CD14-positive monocyte (primary cell): ENCODE data around the gene SLC10A6. TPM values are rescaled to one million over a fixed set of nuclear protein-coding genes. Genes with fewer than 3 reads are reported as not detected.

ENCODE experiments used
- DNase-seq, 3 donors: peaks; one replicate each; pipeline ENCODE4 v3.0.0-alpha.2; 2011 to 2022
- H2AFZ ChIP-seq: 2 replicates; pipeline ENCODE4 v1.6.0; 2012; ENCODE audit warnings: mild to moderate bottlenecking, low read depth, low read length, inconsistent platforms; ENCODE audit not compliant: insufficient read depth, poor library complexity, severe bottlenecking
- H3K27ac ChIP-seq, 2 donors: 1 replicate in 1 of 2; 2 replicates in 1 of 2; pipeline ENCODE4 v1.5.1; 2012 to 2013; ENCODE audit warnings: low read length in 2 of 2, control low read depth in 1 of 2, inconsistent platforms in 1 of 2, low read depth in 1 of 2, mild to moderate bottlenecking in 1 of 2
- H3K27me3 ChIP-seq, 2 donors: one replicate each; pipeline versions ENCODE4 v1.6.0 to v1.6.1; 2011 to 2013; ENCODE audit warnings: low read length in 2 of 2; ENCODE audit not compliant: control insufficient read depth in 2 of 2, insufficient read depth in 2 of 2
- H3K36me3 ChIP-seq, 2 donors: replicated peaks in 1 of 2; 1 replicate in 1 of 2; 2 replicates in 1 of 2; pipeline versions ENCODE4 v1.5.1 to v1.6.1; 2012 to 2013; ENCODE audit warnings: low read length in 2 of 2, control low read depth in 1 of 2, inconsistent platforms in 1 of 2, mild to moderate bottlenecking in 1 of 2; ENCODE audit not compliant: insufficient read depth in 2 of 2, control insufficient read depth in 1 of 2
- H3K4me1 ChIP-seq, 2 donors: 1 replicate in 1 of 2; 2 replicates in 1 of 2; pipeline versions ENCODE4 v1.5.1 to v1.6.1; 2012 to 2013; ENCODE audit warnings: low read length in 2 of 2, control low read depth in 1 of 2, inconsistent platforms in 1 of 2, mild to moderate bottlenecking in 1 of 2, moderate library complexity in 1 of 2; ENCODE audit not compliant: insufficient read depth in 2 of 2, control insufficient read depth in 1 of 2
- H3K4me2 ChIP-seq: replicated peaks from 2 replicates; pipeline ENCODE3; 2012; ENCODE audit warnings: low read length, moderate library complexity, mild to moderate bottlenecking; ENCODE audit not compliant: poor library complexity, severe bottlenecking; ENCODE audit errors: extremely low read depth
- H3K4me3 ChIP-seq, 3 experiments: fragments of 200-600 bp in 1 of 3; sonication (generic) in 1 of 3; replicated peaks in 1 of 3; 1 replicate in 2 of 3; 2 replicates in 1 of 3; pipeline ENCODE4 v1.5.1; 2011 to 2013; ENCODE audit warnings: low read length in 3 of 3, mild to moderate bottlenecking in 3 of 3, control low read depth in 2 of 3, low read depth in 2 of 3, inconsistent platforms in 1 of 3, moderate library complexity in 1 of 3
- H3K79me2 ChIP-seq: 2 replicates; pipeline ENCODE4 v1.6.0; 2012; ENCODE audit warnings: mild to moderate bottlenecking, control low read depth, inconsistent platforms, low read length, moderate library complexity; ENCODE audit not compliant: insufficient read depth
- H3K9ac ChIP-seq: 2 replicates; pipeline ENCODE4 v1.6.0; 2017; ENCODE audit warnings: low read length, mild to moderate bottlenecking; ENCODE audit not compliant: insufficient read depth, poor library complexity, severe bottlenecking
- H3K9me3 ChIP-seq, 2 donors: replicated peaks in 1 of 2; 1 replicate in 1 of 2; 2 replicates in 1 of 2; pipeline versions ENCODE4 v1.5.1 to v1.6.1; 2012 to 2013; ENCODE audit warnings: low read length in 2 of 2, control low read depth in 1 of 2; ENCODE audit not compliant: control insufficient read depth in 1 of 2, insufficient read depth in 1 of 2
- H4K20me1 ChIP-seq: 2 replicates; pipeline ENCODE4 v1.6.0; 2012; ENCODE audit warnings: mild to moderate bottlenecking, low read length, control low read depth, moderate library complexity; ENCODE audit not compliant: insufficient read depth
- H3K27ac Mint-ChIP-seq, 7 donors: one replicate each; pipeline ENCODE4 v1.8.0; 2020; ENCODE audit warnings: mild to moderate bottlenecking in 7 of 7, mixed read lengths in 7 of 7, moderate library complexity in 6 of 7, inconsistent platforms in 2 of 7
- H3K27me3 Mint-ChIP-seq, 3 donors: one replicate each; pipeline ENCODE4 v1.8.0; 2021 to 2022; ENCODE audit warnings: low read depth in 3 of 3, mild to moderate bottlenecking in 3 of 3, mixed read lengths in 3 of 3, moderate library complexity in 3 of 3, inconsistent platforms in 1 of 3
- H3K36me3 Mint-ChIP-seq, 2 donors: one replicate each; pipeline ENCODE4 v1.8.0; 2020; ENCODE audit warnings: mixed read lengths in 2 of 2, inconsistent platforms in 1 of 2, mild to moderate bottlenecking in 1 of 2
- H3K4me1 Mint-ChIP-seq: one replicate; pipeline ENCODE4 v1.8.0; 2020; ENCODE audit warnings: mild to moderate bottlenecking, mixed read lengths
- H3K4me3 Mint-ChIP-seq, 2 donors: one replicate each; pipeline ENCODE4 v1.8.0; 2020; ENCODE audit warnings: mild to moderate bottlenecking in 2 of 2, mixed read lengths in 2 of 2, moderate library complexity in 1 of 2
- H3K9me3 Mint-ChIP-seq, 7 donors: one replicate each; pipeline ENCODE4 v1.8.0; 2020 to 2022; ENCODE audit warnings: mixed read lengths in 7 of 7, mild to moderate bottlenecking in 6 of 7, moderate library complexity in 6 of 7, inconsistent platforms in 2 of 7
- CTCF ChIP-seq: fragments of 200-600 bp; IDR thresholded peaks from one replicate; pipeline ENCODE4 v1.8.0; 2022; ENCODE audit warnings: antibody characterized with exemption, mild to moderate bottlenecking
- WGBS: methylation state at CpG from one replicate; pipeline ENCODE4 v1.1.5; 2013; ENCODE audit warnings: missing lambda C conversion rate; ENCODE audit not compliant: insufficient coverage; 5-methylcytosine and 5-hydroxymethylcytosine counted together
- intact Hi-C, 2 donors: fragments of 100-400 bp; cut with micrococcal nuclease; formaldehyde crosslinking; loops; one replicate each; pipeline versions ENCODE4 v1.15.0 to v1.15.1; 2023
- polyA minus RNA-seq: library from RNA; depleted of rRNA, polyadenylated mRNA; stranded (reverse); fragments of >200 nt; gene quantifications from 2 replicates; pipeline ENCODE4 v1.2.3, GENCODE V29; 2012
- polyA plus RNA-seq, 3 donors: library from polyadenylated mRNA; depleted of rRNA in 1 of 3; unstranded in 2 of 3; stranded (reverse) in 1 of 3; fragments of 300-500 nt in 2 of 3; fragments of >200 nt in 1 of 3; fragmentation: Illumina TruSeq in 2 of 3; gene quantifications; 1 replicate in 2 of 3; 2 replicates in 1 of 3; pipeline ENCODE4 v1.2.3, GENCODE V29; 2012 to 2021
- total RNA-seq, 12 experiments: library from RNA in 1 of 12; stranded (reverse) in 1 of 12; fragments of 120-200 nt in 1 of 12; gene quantifications; one replicate each; pipeline ENCODE4 v1.2.4 and lab custom pipeline; 2013 to 2026; ENCODE audit warnings: mixed read lengths in 6 of 12, inconsistent platforms in 1 of 12

SLC10A6 gene
- not detected for total RNA-seq (2013)
- under 1 TPM in 1 of 3 donors, not detected in 2; 0.08 TPM for polyA plus RNA-seq
- polyA minus RNA-seq: not detected in 2 replicates
- total RNA-seq (lab: John Stamatoyannopoulos, UW): 0 to 0.75 (median 0.13) reads per million in 11 experiments

- Mint-ChIP-seq H3K27me3 (peaks cover 0 to 2% (median 0%) of the 10 kb centered on the region in 3 donors), H3K9me3 (peaks cover 0 to 9% (median 3%) of the 10 kb centered on the region in 7 donors), H3K4me1 (peaks cover 5% of the 10 kb centered on the region), H3K4me3 (no peak within 1 kb of the TSS), H3K27ac (no peak within 1 kb of the TSS), H3K36me3 (no peaks in the 10 kb centered on the region)
- DNase-seq: no peak
- WGBS: 97% methylated on average over 6 of the region's 11 CpGs
- Histone ChIP-seq H3K9me3 (no peaks in the 10 kb centered on the region), H3K4me2 (no peak within 1 kb of the TSS), H3K4me3 (no peak within 1 kb of the TSS), H4K20me1 (no peaks in the 10 kb centered on the region), H2AFZ (no peak within 1 kb of the TSS), H3K79me2 (no peaks in the 10 kb centered on the region), H3K4me1 (no peaks in the 10 kb centered on the region), H3K27me3 (no peaks in the 10 kb centered on the region), H3K27ac (no peak within 1 kb of the TSS), H3K9ac (no peak within 1 kb of the TSS), H3K36me3 (no peaks in the 10 kb centered on the region)
- no peak for TF ChIP-seq CTCF
- intact Hi-C loops: no loop called here
These were observed at the start of gene SLC10A6 for GRCh38 chr4:86848732-86849619. SLC10A6 (minus strand) TSS chr4:86849384; CDS start chr4:86849115, 269 bp downstream.

- Histone ChIP-seq H3K4me2 (no peak overlapping the region), H3K9me3 (no peaks in the 10 kb centered on the region), H3K4me3 (no peak overlapping the region), H3K27ac (no peak overlapping the region), H2AFZ (no peak overlapping the region), H3K9ac (no peak overlapping the region), H3K79me2 (no peaks in the 10 kb centered on the region), H4K20me1 (no peaks in the 10 kb centered on the region), H3K36me3 (no peaks in the 10 kb centered on the region), H3K4me1 (peaks cover 0 to 7% of the 10 kb centered on the region in 2 donors), H3K27me3 (no peaks in the 10 kb centered on the region)
- Mint-ChIP-seq H3K4me1 (peaks cover 8% of the 10 kb centered on the region), H3K36me3 (no peaks in the 10 kb centered on the region), H3K27me3 (peaks cover under 1 to 3% (median 1%) of the 10 kb centered on the region in 3 donors), H3K27ac (no peak overlapping the region), H3K4me3 (no peak overlapping the region), H3K9me3 (peaks cover 0 to 2% (median 0%) of the 10 kb centered on the region in 7 donors)
- no peak for DNase-seq
- peak; percentile 13 for TF ChIP-seq CTCF
- intact Hi-C loops: no loop called here
- WGBS: no CpG with 5 or more reads among the region's 4 CpGs
These were observed 49.4 kb upstream of the SLC10A6 start for GRCh38 chr4:86898562-86898961.
